ENCODE results near the gene TBC1D30.
A peak's percentile ranks its signal among the peaks of the same experiment; 100 is the strongest.
"Not testable (repeated sequence)": the region's sequence is repeated elsewhere in the genome, so short reads cannot be mapped to it uniquely, and the experiment has no call there.

TBC1D30 gene

DNA sequence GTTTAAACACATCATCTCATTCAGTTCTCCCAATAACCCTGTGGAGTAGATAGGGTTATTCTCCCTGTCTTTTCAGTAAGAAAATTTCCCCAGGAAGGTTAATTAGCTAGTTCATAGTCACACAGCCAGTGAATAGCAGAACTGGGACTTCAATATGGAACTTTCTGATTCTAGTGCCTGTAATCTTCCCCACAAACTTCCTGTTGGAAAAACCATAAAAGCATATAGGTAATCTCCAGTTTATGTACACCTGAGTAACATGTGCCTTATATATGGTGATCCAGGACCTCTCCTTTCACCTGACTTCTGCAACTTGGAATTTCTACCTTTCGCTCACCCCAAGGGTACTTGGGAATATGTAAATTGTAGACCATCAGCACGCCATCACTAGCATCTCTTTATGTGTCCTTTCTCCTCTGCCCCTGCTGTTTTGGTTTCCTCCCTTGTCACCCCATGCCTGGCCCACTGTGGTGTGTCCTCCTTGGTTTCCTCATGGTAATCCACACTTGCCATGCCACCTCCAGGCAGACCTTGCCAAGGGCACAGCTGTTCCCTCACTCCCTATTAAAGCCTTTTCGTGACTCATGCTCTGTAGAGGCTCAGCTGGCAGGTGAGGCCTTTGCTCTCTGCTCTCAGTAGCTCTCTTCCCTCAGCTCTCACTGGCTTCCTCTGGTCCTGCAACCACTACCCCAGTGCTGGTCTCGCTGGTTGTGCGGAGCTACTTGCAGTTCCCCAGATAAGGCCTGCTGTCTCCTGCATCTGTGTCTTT lies 16.7 kb downstream of the TBC1D30 start:
- no peak for DNase-seq (ENCODE audit: low read depth)
- H3K4me3 ChIP-seq (ENCODE audit: low read depth, low read length), result no peak overlapping the region

GRCh38 chr12:64848409-64848808 lies 24.0 kb downstream of the TBC1D30 start:
- not testable (repeated sequence) for DNase-seq (ENCODE audit: low read depth); H3K4me3 ChIP-seq (ENCODE audit: low read depth, low read length)

GRCh38 chr12:64858882-64859605 lies 34.6 kb downstream of the TBC1D30 start:
- no peak for DNase-seq (ENCODE audit: low read depth)
- H3K4me3 ChIP-seq (ENCODE audit: low read depth, low read length), result no peak overlapping the region

DNA sequence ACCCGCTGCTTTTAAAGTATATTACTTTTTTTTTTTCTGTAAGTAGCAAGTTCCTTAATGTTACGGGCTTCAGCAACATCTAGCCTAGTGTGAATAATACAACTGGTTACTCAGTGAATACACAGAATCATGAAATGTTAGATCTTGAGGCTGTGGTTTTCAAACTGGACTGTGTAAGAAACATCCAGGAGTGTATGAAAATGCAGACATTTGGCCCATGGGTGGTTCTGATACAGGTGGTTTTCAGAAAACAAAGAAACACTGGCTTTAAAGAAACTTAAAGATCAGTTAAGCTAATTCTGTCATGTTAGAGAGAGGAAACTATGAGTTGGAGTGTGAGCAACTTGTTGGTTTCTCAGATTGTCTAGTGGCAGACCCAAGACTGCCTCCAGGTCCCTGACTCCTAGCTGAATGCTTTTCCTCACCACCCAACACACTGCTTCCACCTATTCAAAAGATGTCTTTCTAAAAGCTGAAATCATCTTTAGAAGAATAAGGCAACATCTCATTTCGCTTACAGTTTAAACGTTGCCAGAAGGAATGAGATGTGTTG lies 36.1 kb downstream of the TBC1D30 start:
- H3K4me3 ChIP-seq (ENCODE audit: low read depth, low read length), result no peak overlapping the region
- DNase-seq (ENCODE audit: low read depth), result no peak

DNA sequence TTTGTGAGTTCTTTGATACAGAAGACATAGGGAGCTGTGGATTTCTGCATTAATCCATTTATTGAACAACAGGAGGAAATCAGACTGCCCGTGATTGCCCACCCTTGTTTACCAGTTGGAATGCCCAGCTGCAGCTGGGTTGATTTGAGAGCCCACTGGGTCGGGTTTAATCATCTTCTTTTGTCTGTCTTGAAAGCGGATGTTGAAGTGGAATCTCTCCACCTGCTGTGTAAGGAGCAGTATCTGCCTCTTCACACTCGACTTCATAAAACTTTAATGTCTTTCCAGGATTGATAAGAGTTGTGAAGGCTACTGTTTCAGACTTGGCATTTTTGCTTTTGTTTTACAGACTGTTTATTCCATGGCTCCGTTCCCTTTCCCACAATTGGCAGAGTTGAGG lies 39.9 kb downstream of the TBC1D30 start:
- no peak for DNase-seq (ENCODE audit: low read depth)
- H3K4me3 ChIP-seq (ENCODE audit: low read depth, low read length), result no peak overlapping the region

DNA sequence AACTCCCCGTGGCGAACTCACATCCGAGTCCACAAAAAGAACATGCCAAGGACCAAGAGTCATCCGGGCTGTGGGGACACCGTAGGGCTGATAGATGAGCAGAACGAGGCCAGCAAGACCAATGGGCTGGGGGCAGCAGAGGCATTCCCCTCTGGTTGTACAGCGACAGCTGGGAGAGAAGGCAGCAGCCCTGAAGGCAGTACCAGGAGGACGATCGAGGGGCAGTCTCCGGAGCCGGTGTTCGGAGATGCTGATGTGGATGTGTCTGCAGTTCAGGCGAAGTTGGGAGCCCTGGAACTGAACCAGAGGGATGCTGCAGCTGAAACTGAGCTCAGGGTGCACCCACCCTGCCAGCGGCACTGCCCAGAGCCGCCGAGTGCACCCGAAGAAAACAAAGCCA lies 50.7 kb downstream of the TBC1D30 start:
- no peak overlapping the region for H3K4me3 ChIP-seq (ENCODE audit: low read depth, low read length)
- DNase-seq (ENCODE audit: low read depth), result no peak

GRCh38 chr12:64876388-64877071 lies 52.1 kb downstream of the TBC1D30 start:
- no peak for DNase-seq (ENCODE audit: low read depth)
- H3K4me3 ChIP-seq (ENCODE audit: low read depth, low read length), result no peak overlapping the region

- H3K4me3 ChIP-seq (ENCODE audit: low read depth, low read length), result no peak overlapping the region
- no peak for DNase-seq (ENCODE audit: low read depth)
These were observed 53.0 kb downstream of the TBC1D30 start for GRCh38 chr12:64877363-64878004.

DNA sequence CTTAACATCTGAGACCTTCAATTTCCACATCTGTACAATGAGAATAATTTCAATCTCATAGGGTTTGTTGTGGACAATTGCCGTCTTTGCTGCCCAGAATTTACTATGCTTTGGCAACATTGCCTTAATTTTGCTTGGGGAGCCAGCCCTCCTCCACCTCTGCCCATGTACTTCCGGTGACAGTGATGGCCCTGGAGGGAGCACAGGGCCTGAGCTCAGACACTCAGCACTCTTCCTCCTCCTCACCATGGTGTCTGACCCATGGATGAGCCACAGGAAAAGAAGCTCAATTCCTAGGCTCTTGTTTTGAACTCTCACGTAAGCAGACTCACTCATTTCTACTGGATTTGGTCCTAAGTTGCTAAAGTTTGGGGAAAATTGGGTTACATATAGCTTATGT lies 58.2 kb downstream of the TBC1D30 start:
- DNase-seq (ENCODE audit: low read depth), result no peak
- no peak overlapping the region for H3K4me3 ChIP-seq (ENCODE audit: low read depth, low read length)

- no peak overlapping the region for H3K4me3 ChIP-seq (ENCODE audit: low read depth, low read length)
- no peak for DNase-seq (ENCODE audit: low read depth)
These were observed 59.1 kb downstream of the TBC1D30 start for GRCh38 chr12:64883264-64884163.

DNA sequence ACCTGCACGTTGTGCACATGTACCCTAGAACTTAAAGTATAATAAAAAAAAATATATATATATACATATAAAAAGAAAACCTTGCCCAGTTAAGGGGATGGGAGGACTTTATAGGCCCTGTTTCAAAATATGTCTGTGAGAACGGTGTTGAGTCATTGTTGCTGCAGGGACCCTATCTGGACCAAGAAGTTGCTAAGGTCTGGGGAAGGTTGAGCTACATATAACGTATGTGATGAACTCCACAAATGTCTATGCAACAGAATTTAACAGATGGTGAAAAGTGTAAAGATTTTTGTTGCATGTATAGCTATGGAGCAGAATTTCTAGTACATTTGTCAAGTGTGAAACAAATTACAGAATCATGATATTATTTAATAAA lies 59.7 kb downstream of the TBC1D30 start:
- no peak overlapping the region for H3K4me3 ChIP-seq (ENCODE audit: low read depth, low read length)
- no peak for DNase-seq (ENCODE audit: low read depth)

- H3K4me3 ChIP-seq (ENCODE audit: low read depth, low read length), result no peak overlapping the region
- no peak for DNase-seq (ENCODE audit: low read depth)
These were observed 60.3 kb downstream of the TBC1D30 start for GRCh38 chr12:64884728-64885127.

DNA sequence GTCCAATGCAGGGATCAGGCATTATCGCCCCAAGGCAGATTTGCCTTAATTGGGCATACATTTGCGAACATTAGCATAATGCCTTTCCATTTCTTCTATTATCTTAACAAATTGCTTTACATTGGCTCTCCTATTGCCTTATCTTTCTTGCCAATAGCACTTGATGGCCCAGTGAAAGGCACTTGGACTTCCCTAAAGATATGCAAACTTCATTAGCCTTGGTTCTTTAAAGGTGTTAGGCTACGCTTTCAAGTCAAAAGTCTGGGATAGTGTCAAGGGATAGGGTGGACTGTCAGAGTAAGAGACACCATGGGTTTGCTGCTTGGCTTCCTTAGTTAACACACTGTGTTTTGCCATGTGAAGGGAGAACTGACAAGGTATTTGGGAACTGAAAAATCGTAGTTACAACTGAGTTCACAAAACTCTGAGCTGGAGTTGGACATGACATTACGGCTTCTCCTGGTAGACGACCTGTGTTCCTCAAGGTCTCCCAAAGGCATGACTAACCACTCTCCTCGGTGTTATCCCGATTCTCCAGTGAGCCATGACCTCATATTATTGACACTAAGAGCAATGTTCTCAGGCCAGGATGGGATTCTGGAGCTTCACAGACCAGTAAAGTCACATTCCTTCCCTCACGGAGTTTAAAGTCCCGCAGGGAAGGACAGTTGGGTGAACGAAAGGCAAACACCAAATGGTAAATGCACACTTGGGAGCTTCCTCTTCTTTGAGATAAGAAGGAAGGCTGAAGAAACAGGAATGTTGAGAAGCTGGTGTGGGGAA lies 65.2 kb downstream of the TBC1D30 start:
- no peak for DNase-seq (ENCODE audit: low read depth)
- H3K4me3 ChIP-seq (ENCODE audit: low read depth, low read length), result no peak overlapping the region

DNA sequence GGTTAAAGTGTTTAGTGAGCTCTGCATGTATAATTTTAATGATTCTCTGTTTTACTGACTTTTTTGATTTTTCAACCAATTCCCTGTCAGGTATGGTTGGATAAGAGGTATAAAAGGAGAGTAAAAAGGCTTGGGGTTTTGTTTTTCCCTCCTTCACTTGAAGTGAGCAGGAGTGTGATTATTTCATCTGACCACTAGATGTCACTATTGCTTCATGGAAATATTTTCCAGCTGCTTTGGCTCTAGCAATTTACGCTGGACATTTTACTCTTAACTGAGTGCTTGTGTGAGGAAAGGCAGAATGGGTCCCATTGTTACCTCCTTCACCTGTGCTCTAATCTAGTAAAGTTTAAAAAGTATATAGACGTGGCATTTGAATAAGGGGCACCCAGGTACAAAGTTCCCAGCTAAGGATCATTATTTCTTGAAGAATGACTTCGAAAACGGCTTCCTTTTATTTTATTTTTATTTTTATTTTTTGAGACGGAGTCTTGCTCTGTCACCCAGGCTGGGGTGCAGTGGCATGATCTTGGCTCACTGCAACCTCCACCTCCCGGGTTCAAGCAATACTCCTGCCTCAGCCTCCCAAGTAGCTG lies 66.5 kb downstream of the TBC1D30 start:
- DNase-seq (ENCODE audit: low read depth), result no peak
- no peak overlapping the region for H3K4me3 ChIP-seq (ENCODE audit: low read depth, low read length)

DNA sequence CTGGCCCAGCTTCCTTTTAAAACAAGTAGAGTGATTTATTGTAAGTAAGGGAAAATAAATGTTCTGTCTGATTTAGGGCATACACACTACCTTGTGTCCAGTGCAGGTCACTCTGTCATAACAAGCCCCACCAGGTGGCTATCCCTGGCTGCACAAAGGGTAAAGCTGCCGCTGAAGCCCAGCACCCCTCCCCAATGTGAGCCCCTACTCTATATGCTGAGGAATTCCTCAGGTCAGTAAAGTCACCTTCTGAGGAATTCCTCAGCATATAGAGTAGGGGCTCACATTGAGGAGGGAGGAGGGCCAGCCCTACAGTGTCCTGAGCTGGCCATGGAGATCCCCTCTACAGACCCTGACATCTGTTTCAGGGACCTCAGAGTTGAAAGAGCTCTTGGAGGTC lies 67.2 kb downstream of the TBC1D30 start:
- no peak overlapping the region for H3K4me3 ChIP-seq (ENCODE audit: low read depth, low read length)
- no peak for DNase-seq (ENCODE audit: low read depth)

GRCh38 chr12:64892561-64892960 lies 68.1 kb downstream of the TBC1D30 start:
- no peak overlapping the region for H3K4me3 ChIP-seq (ENCODE audit: low read depth, low read length)
- no peak for DNase-seq (ENCODE audit: low read depth)

GRCh38 chr12:64893961-64894360 lies 69.5 kb downstream of the TBC1D30 start:
- no peak overlapping the region for H3K4me3 ChIP-seq (ENCODE audit: low read depth, low read length)
- DNase-seq (ENCODE audit: low read depth), result peak; percentile 63

Data from skeletal muscle cell (primary cell).